H1 (cell line): ENCODE results near the gene PTPRJ. TPM values are rescaled to one million over a fixed set of nuclear protein-coding genes. Genes with fewer than 3 reads are reported as not detected.

Source experiments
- BCL11A ChIP-seq, 2 experiments: IDR thresholded peaks; one replicate each; pipeline ENCODE4 v1.6.1; 2011; ENCODE audit warnings: low read depth in 2 of 2, low read length in 2 of 2, mild to moderate bottlenecking in 2 of 2
- CEBPB ChIP-seq: IDR thresholded peaks from 2 replicates; pipeline ENCODE4 v1.6.1; 2012; ENCODE audit warnings: low read depth, low read length
- CHD2 ChIP-seq: IDR thresholded peaks from 2 replicates; pipeline ENCODE4 v1.6.1; 2012; ENCODE audit warnings: low read length, improper control_type of control experiment
- CTCF ChIP-seq, 3 experiments: IDR thresholded peaks; 1 replicate in 2 of 3; 2 replicates in 1 of 3; pipeline versions ENCODE4 v1.5.1 to v1.6.1; 2011; ENCODE audit warnings: low read length in 3 of 3, mild to moderate bottlenecking in 3 of 3, inconsistent platforms in 2 of 3, low read depth in 1 of 3, moderate library complexity in 1 of 3; ENCODE audit not compliant: insufficient read depth in 1 of 3; ENCODE audit errors: control extremely low read depth in 1 of 3
- E2F6 ChIP-seq: IDR thresholded peaks from 2 replicates; pipeline ENCODE4 v1.6.1; 2012; ENCODE audit warnings: inconsistent platforms
- EZH2 ChIP-seq: fragments of 200-600 bp; sonication (generic); IDR thresholded peaks from 2 replicates; pipeline ENCODE4 v1.7.1; 2012; ENCODE audit warnings: low read depth, mild to moderate bottlenecking, moderate library complexity, low read length, inconsistent platforms; ENCODE audit not compliant: severe bottlenecking
- FOSL1 ChIP-seq: IDR thresholded peaks from 2 replicates; pipeline ENCODE4 v1.6.1; 2011; ENCODE audit warnings: mild to moderate bottlenecking, low read depth, low read length, moderate library complexity; ENCODE audit not compliant: insufficient read depth
- JUND ChIP-seq: IDR thresholded peaks from 2 replicates; pipeline ENCODE4 v1.6.1; 2011; ENCODE audit warnings: mild to moderate bottlenecking, improper control_type of control experiment, low read length
- KDM4A ChIP-seq: IDR thresholded peaks from one replicate; pipeline ENCODE4 v1.7.1; 2012; ENCODE audit warnings: low read depth, mild to moderate bottlenecking, moderate library complexity, low read length, inconsistent platforms; ENCODE audit not compliant: severe bottlenecking
- MAFK ChIP-seq: IDR thresholded peaks from 2 replicates; pipeline ENCODE4 v1.6.1; 2012; ENCODE audit warnings: low read depth, mild to moderate bottlenecking, improper control_type of control experiment, low read length
- NRF1 ChIP-seq: IDR thresholded peaks from 2 replicates; pipeline ENCODE4 v1.6.1; 2011; ENCODE audit warnings: mild to moderate bottlenecking, low read depth, low read length, improper control_type of control experiment
- SAP30 ChIP-seq: fragments of 300-600 bp; sonication (generic); IDR thresholded peaks from 2 replicates; pipeline ENCODE4 v1.7.1; 2012; ENCODE audit warnings: low read length, moderate library complexity, mild to moderate bottlenecking, inconsistent platforms; ENCODE audit not compliant: insufficient read depth, insufficient replicate concordance
- SIRT6 ChIP-seq: IDR thresholded peaks from one replicate; pipeline ENCODE4 v1.7.1; 2012; ENCODE audit warnings: low read length, inconsistent platforms
- TAF7 ChIP-seq: optimal IDR thresholded peaks from 2 replicates; pipeline ENCODE3; 2011; ENCODE audit warnings: low read depth, mild to moderate bottlenecking, inconsistent platforms, low read length, moderate library complexity, borderline replicate concordance
- TBP ChIP-seq: IDR thresholded peaks from 2 replicates; pipeline ENCODE4 v1.6.1; 2011; ENCODE audit warnings: low read depth, low read length, improper control_type of control experiment
- polyA plus RNA-seq, 7 experiments: library from polyadenylated mRNA; depleted of rRNA in 3 of 7; stranded (reverse) in 5 of 7; unstranded in 2 of 7; fragments of >200 nt in 5 of 7; fragments of 200-250 nt in 2 of 7; gene quantifications; 1 replicate in 5 of 7; 2 replicates in 1 of 7; 4 replicates in 1 of 7; pipeline versions ENCODE4 v1.2.1 to v1.2.3, GENCODE V29; 2011 to 2013; ENCODE audit warnings: missing spikeins in 2 of 7, mixed read lengths in 2 of 7
- total RNA-seq: library from RNA; stranded (reverse); fragmentation: NEBNext Ultra II Directional; extraction: Animal tissue kit (Norgen Biotek cat#: 25700); gene quantifications from 2 replicates; pipeline ENCODE4 v1.2.1, GENCODE V29; 2021
- TF ChIP-seq, protein P1 (sequence below): IDR thresholded peaks from 2 replicates; pipeline ENCODE4 v1.6.1; 2011; ENCODE audit warnings: low read length, improper control_type of control experiment
- TF ChIP-seq, protein P2 (sequence below): IDR thresholded peaks from 2 replicates; pipeline ENCODE4 v1.6.1; 2012; ENCODE audit warnings: low read length, inconsistent platforms

The PTPRJ gene
- total and polyA plus RNA-seq, 2 of the 8 experiments (the other 6 are each of a cell fraction or from before 2014, with no cell fraction given): 4.4 to 22.6 TPM

DNA sequence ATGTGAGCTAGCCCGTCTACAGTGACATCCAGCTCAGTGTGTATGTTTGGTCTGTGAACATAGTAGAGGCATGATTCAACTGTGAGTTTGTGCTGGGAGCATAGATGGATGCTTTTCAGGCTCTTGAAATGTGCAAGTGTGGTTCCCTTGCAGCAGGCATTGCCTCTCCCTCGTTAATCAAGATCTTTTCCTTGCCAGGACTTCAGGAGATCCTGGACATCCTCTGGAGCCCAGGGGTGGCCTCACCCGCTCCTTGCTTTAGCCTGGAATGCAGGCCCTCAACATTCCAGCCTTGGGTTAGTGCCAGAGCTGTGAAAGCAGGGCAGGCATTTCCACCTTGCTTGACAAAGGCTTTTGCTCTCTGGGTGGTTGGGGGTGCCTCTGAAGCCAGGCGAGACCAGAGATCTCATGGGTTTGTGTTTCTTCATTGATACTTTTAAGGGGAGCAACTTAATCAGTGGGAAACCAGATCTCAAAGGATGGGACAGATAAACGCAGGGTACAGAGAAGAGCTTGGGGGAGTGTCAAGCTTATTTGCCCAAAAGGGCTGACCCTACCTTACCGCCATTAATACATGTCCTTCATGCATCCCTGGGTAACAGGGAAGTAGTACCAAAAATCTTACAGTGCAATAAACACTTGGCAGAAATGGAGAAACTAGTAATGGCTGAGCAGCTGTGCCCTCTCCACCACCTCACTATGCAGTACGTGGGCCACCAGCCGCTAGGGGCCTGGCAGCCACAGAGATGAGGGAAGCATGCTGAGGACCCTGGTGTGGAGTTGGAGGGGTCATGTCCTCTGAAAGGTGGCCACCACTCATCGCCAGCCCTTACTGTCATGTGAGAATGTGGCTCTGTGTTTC, 72.1 kb downstream of the PTPRJ start (continued):
- TF ChIP-seq E2F6 (no peak), NRF1 (no peak), CTCF (IDR thresholded peaks at IDR 0.05; ENCODE audit: control extremely low read depth in 1 of 3, insufficient read depth in 1 of 3, low read depth in 1 of 3, low read length in 3 of 3) (peak in 1 of 3 experiments; percentile 19; a peak in 1 of 4 replicates), TBP (peak; percentile 35; the same call in 1 of the 2 replicates), EZH2 (no peak), JUND (no peak), CHD2 (no peak), SIRT6 (no peak), MAFK (no peak), BCL11A (IDR thresholded peaks at IDR 0.05; ENCODE audit: low read depth in 2 of 2, low read length in 2 of 2) (peak in 1 of 2 experiments; percentile 36), CEBPB (no peak), TAF7 (no peak), KDM4A (no peak), FOSL1 (no peak), SAP30 (no peak)
- TF ChIP-seq, protein P1, sequence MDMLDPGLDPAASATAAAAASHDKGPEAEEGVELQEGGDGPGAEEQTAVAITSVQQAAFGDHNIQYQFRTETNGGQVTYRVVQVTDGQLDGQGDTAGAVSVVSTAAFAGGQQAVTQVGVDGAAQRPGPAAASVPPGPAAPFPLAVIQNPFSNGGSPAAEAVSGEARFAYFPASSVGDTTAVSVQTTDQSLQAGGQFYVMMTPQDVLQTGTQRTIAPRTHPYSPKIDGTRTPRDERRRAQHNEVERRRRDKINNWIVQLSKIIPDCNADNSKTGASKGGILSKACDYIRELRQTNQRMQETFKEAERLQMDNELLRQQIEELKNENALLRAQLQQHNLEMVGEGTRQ: no peak
- TF ChIP-seq, protein P2, sequence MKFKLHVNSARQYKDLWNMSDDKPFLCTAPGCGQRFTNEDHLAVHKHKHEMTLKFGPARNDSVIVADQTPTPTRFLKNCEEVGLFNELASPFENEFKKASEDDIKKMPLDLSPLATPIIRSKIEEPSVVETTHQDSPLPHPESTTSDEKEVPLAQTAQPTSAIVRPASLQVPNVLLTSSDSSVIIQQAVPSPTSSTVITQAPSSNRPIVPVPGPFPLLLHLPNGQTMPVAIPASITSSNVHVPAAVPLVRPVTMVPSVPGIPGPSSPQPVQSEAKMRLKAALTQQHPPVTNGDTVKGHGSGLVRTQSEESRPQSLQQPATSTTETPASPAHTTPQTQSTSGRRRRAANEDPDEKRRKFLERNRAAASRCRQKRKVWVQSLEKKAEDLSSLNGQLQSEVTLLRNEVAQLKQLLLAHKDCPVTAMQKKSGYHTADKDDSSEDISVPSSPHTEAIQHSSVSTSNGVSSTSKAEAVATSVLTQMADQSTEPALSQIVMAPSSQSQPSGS: peak; percentile 66; the same call in 1 of the 2 replicates
